WTC11 (cell line): ENCODE measurements around the gene C16orf95. TPM values are rescaled to one million over a fixed set of nuclear protein-coding genes. Genes with fewer than 3 reads are reported as not detected.

Source experiments
- ATAC-seq: fragments of 200-7000 bp; cut with Tn5 transposase; 2 replicates; pipeline ENCODE4 v1.10.0; 2021; ENCODE audit warnings: mild to moderate bottlenecking, moderate library complexity
- CTCF ChIA-PET: fragments of 300-600 bp; sonication (Branson Sonifier 250); formaldehyde crosslinking; loops from one replicate; lab custom pipeline; 2021; ENCODE audit warnings: antibody characterized with exemption; lab: Charles Lee
- POLR2A ChIA-PET: fragments of 350-600 bp; sonication (Branson Sonifier 250); formaldehyde crosslinking; loops from one replicate; lab custom pipeline; 2021; ENCODE audit warnings: antibody characterized with exemption; lab: Charles Lee
- DNase-seq: peaks from one replicate; pipeline ENCODE4 v3.0.0; 2021; ENCODE audit warnings: low spot score
- H3K27ac Mint-ChIP-seq: 2 replicates; pipeline ENCODE4 v1.8.0; 2021; ENCODE audit warnings: mixed read lengths
- H3K27me3 Mint-ChIP-seq: 2 replicates; pipeline ENCODE4 v1.8.0; 2021; ENCODE audit warnings: low read depth, mild to moderate bottlenecking, moderate library complexity, mixed read lengths
- H3K36me3 Mint-ChIP-seq: 2 replicates; pipeline ENCODE4 v1.8.0; 2021; ENCODE audit warnings: mixed read lengths
- H3K4me1 Mint-ChIP-seq: 2 replicates; pipeline ENCODE4 v1.8.0; 2022; ENCODE audit warnings: mixed read lengths
- H3K4me3 Mint-ChIP-seq: 2 replicates; pipeline ENCODE4 v1.8.0; 2021; ENCODE audit warnings: mild to moderate bottlenecking, moderate library complexity, mixed read lengths
- H3K9me3 Mint-ChIP-seq: 2 replicates; pipeline ENCODE4 v1.8.0; 2021; ENCODE audit warnings: mixed read lengths
- ATF3 ChIP-seq: sonication (generic); formaldehyde crosslinking; conservative IDR thresholded peaks from 2 replicates; pipeline ENCODE4 v1.8.1; 2022; ENCODE audit warnings: mild to moderate bottlenecking, missing genetic modification reagents
- CBFB ChIP-seq: sonication (generic); formaldehyde crosslinking; IDR thresholded peaks from 2 replicates; pipeline ENCODE4 v1.8.1; 2022; ENCODE audit warnings: mild to moderate bottlenecking, low read depth, missing genetic modification reagents
- E2F1 ChIP-seq: sonication (generic); formaldehyde crosslinking; IDR thresholded peaks from 2 replicates; pipeline ENCODE4 v1.8.0; 2022; ENCODE audit warnings: mild to moderate bottlenecking, missing genetic modification reagents
- E2F4 ChIP-seq: sonication (generic); formaldehyde crosslinking; IDR thresholded peaks from 2 replicates; pipeline ENCODE4 v1.8.1; 2022; ENCODE audit warnings: low read depth, mild to moderate bottlenecking, moderate library complexity, missing genetic modification reagents, borderline replicate concordance
- ELF4 ChIP-seq: sonication (generic); formaldehyde crosslinking; IDR thresholded peaks from 2 replicates; pipeline ENCODE4 v1.8.1; 2022; ENCODE audit warnings: low read depth, mild to moderate bottlenecking, moderate library complexity, missing genetic modification reagents
- FOXJ3 ChIP-seq: sonication (generic); formaldehyde crosslinking; IDR thresholded peaks from 2 replicates; pipeline ENCODE4 v1.9.0; 2021; ENCODE audit warnings: missing genetic modification reagents, mild to moderate bottlenecking, borderline replicate concordance
- GTF2I ChIP-seq: fragments of 250-450 bp; sonication (Bioruptor Pico); conservative IDR thresholded peaks from 2 replicates; pipeline ENCODE4 v1.4.0; 2021; ENCODE audit warnings: mild to moderate bottlenecking
- HMGA2 ChIP-seq: fragments of 250-450 bp; sonication (Bioruptor Pico); IDR thresholded peaks from 2 replicates; pipeline ENCODE4 v1.4.0; 2021; ENCODE audit warnings: mild to moderate bottlenecking, moderate library complexity
- PRRX2 ChIP-seq: fragments of 250-450 bp; sonication (Bioruptor Pico); IDR thresholded peaks from 2 replicates; pipeline ENCODE4 v1.8.0; 2021; ENCODE audit warnings: mild to moderate bottlenecking
- TCF7 ChIP-seq: sonication (generic); formaldehyde crosslinking; IDR thresholded peaks from 2 replicates; pipeline ENCODE4 v1.8.0; 2022; ENCODE audit warnings: mild to moderate bottlenecking, low read depth, missing genetic modification reagents, moderate library complexity
- TEAD4 ChIP-seq: sonication (generic); formaldehyde crosslinking; IDR thresholded peaks from 2 replicates; pipeline ENCODE4 v1.8.0; 2022; ENCODE audit warnings: mild to moderate bottlenecking, missing genetic modification reagents
- ZNF121 ChIP-seq: sonication (generic); formaldehyde crosslinking; IDR thresholded peaks from 2 replicates; pipeline ENCODE4 v1.8.0; 2023; ENCODE audit warnings: missing genetic modification reagents
- ZNF232 ChIP-seq: sonication (generic); formaldehyde crosslinking; IDR thresholded peaks from 2 replicates; pipeline ENCODE4 v1.8.0; 2022; ENCODE audit warnings: mild to moderate bottlenecking, missing genetic modification reagents
- ZNF416 ChIP-seq: fragments of 250-450 bp; sonication (Bioruptor Pico); IDR thresholded peaks from 2 replicates; pipeline ENCODE4 v1.9.0; 2021; ENCODE audit warnings: mild to moderate bottlenecking, inconsistent platforms
- total RNA-seq: library from RNA; stranded (reverse); gene quantifications from 3 replicates; pipeline ENCODE4 v1.2.3, GENCODE V29; 2021
- TF ChIP-seq, protein P1 (sequence below): sonication (generic); formaldehyde crosslinking; conservative IDR thresholded peaks from 2 replicates; pipeline ENCODE4 v1.8.1; 2023; ENCODE audit warnings: mild to moderate bottlenecking, low read depth, missing genetic modification reagents, moderate library complexity
- TF ChIP-seq, protein P2 (sequence below): sonication (generic); formaldehyde crosslinking; IDR thresholded peaks from 2 replicates; pipeline ENCODE4 v1.8.0; 2023; ENCODE audit warnings: missing genetic modification reagents, mild to moderate bottlenecking, borderline replicate concordance

C16orf95 gene
- total RNA-seq, 1 experiment from 2014 or later, result 5.7 TPM

- ATAC-seq (no peak), DNase-seq (no peak)
- no peak for TF ChIP-seq TEAD4 (CRISPR knock-in tag)
- peak; percentile 70; the same call in 1 of the 2 replicates for TF ChIP-seq ZNF121 (CRISPR knock-in tag)
- TF ChIP-seq ZNF232 (CRISPR knock-in tag), result no peak
- H3K27me3 Mint-ChIP-seq, result no peaks in the 10 kb centered on the region
- ChIA-PET POLR2A (no interaction called here), CTCF (no interaction called here)
- H3K9me3 Mint-ChIP-seq, result no peaks in the 10 kb centered on the region
- H3K27ac Mint-ChIP-seq, result no peak overlapping the region
- H3K4me3 Mint-ChIP-seq, result no peak overlapping the region
- peaks cover 15% of the 10 kb centered on the region for H3K36me3 Mint-ChIP-seq
- no peaks in the 10 kb centered on the region for H3K4me1 Mint-ChIP-seq
Measured at GRCh38 chr16:87361916-87362619, 44.9 kb upstream of the C16orf95 start.

DNA sequence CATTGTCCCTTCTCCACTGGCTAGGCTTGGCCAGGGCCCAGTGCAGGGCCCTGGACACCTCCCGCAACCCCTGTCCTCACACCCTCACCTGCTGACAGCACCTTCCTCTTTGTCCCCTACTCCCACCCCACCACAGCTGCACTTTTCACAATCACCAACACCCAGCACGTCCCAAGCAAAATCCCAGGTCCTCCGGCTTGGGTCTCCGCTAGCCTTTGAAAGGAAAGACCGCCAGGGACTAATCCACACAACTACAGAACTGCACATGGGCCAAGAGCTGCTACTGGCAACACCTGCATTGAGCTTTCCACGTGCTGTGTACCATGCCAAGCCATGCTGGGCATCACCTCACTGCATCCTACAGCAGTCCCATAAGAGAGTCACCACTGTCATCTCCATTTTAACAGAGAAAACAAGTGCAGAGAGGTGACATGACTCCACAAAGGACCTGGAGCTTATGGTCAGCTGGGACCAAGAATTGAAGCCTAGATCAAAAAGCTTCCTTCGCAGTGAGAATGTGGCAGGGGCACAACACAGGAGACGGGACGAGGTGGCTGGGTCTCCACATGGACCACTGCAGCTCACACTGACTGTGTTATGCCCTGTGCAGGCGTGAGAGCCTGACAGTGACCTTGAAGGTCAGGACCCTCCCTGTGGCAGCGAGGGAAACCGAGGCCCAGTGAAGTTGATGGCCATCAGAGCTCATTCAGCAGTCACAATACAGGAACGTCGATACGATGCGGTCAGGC lies 43.8 kb upstream of the C16orf95 start:
- POLR2A ChIA-PET, result no interaction called here

GRCh38 chr16:87359121-87359520 lies 41.9 kb upstream of the C16orf95 start:
- ChIA-PET POLR2A (no interaction called here), CTCF (no interaction called here)
- H3K9me3 Mint-ChIP-seq, result no peaks in the 10 kb centered on the region
- H3K4me3 Mint-ChIP-seq, result no peak overlapping the region
- DNase-seq (no peak), ATAC-seq (no peak)
- peaks cover 15% of the 10 kb centered on the region for H3K36me3 Mint-ChIP-seq
- H3K4me1 Mint-ChIP-seq, result no peaks in the 10 kb centered on the region
- no peak for TF ChIP-seq ZNF416
- H3K27ac Mint-ChIP-seq, result peak overlapping the region; percentile 33; the same call in 1 of the 2 replicates
- H3K27me3 Mint-ChIP-seq, result no peaks in the 10 kb centered on the region

More for the DNA sequence above, 43.8 kb upstream of the C16orf95 start:
- no peak for ATAC-seq
- TF ChIP-seq HMGA2 (CRISPR knock-in tag) (no peak), ZNF121 (CRISPR knock-in tag) (no peak), TCF7 (CRISPR knock-in tag) (no peak), E2F4 (CRISPR knock-in tag) (no peak), GTF2I (CRISPR knock-in tag) (no peak), ZNF416 (no peak), CBFB (CRISPR knock-in tag) (no peak), E2F1 (CRISPR knock-in tag) (no peak)
- TF ChIP-seq, protein P1, sequence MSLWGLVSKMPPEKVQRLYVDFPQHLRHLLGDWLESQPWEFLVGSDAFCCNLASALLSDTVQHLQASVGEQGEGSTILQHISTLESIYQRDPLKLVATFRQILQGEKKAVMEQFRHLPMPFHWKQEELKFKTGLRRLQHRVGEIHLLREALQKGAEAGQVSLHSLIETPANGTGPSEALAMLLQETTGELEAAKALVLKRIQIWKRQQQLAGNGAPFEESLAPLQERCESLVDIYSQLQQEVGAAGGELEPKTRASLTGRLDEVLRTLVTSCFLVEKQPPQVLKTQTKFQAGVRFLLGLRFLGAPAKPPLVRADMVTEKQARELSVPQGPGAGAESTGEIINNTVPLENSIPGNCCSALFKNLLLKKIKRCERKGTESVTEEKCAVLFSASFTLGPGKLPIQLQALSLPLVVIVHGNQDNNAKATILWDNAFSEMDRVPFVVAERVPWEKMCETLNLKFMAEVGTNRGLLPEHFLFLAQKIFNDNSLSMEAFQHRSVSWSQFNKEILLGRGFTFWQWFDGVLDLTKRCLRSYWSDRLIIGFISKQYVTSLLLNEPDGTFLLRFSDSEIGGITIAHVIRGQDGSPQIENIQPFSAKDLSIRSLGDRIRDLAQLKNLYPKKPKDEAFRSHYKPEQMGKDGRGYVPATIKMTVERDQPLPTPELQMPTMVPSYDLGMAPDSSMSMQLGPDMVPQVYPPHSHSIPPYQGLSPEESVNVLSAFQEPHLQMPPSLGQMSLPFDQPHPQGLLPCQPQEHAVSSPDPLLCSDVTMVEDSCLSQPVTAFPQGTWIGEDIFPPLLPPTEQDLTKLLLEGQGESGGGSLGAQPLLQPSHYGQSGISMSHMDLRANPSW (CRISPR knock-in tag), result no peak
- H3K27me3 Mint-ChIP-seq, result no peaks in the 10 kb centered on the region
- no peak for DNase-seq
- H3K36me3 Mint-ChIP-seq, result peaks cover 15% of the 10 kb centered on the region
- H3K27ac Mint-ChIP-seq, result no peak overlapping the region
- CTCF ChIA-PET, result no interaction called here
- no peaks in the 10 kb centered on the region for H3K4me1 Mint-ChIP-seq
- no peaks in the 10 kb centered on the region for H3K9me3 Mint-ChIP-seq
- no peak overlapping the region for H3K4me3 Mint-ChIP-seq

- no peaks in the 10 kb centered on the region for H3K27me3 Mint-ChIP-seq
- no peaks in the 10 kb centered on the region for H3K4me1 Mint-ChIP-seq
- no peak for DNase-seq
- H3K9me3 Mint-ChIP-seq, result no peaks in the 10 kb centered on the region
- no peak overlapping the region for H3K4me3 Mint-ChIP-seq
- H3K36me3 Mint-ChIP-seq, result peaks cover 15% of the 10 kb centered on the region
- ChIA-PET CTCF (no interaction called here), POLR2A (no interaction called here)
- no peak overlapping the region for H3K27ac Mint-ChIP-seq
- no peak for ATAC-seq
- TF ChIP-seq PRRX2 (CRISPR knock-in tag) (no peak), ELF4 (CRISPR knock-in tag) (no peak), FOXJ3 (CRISPR knock-in tag) (no peak), ATF3 (CRISPR knock-in tag) (no peak), E2F1 (CRISPR knock-in tag) (no peak)
- TF ChIP-seq, protein P2, sequence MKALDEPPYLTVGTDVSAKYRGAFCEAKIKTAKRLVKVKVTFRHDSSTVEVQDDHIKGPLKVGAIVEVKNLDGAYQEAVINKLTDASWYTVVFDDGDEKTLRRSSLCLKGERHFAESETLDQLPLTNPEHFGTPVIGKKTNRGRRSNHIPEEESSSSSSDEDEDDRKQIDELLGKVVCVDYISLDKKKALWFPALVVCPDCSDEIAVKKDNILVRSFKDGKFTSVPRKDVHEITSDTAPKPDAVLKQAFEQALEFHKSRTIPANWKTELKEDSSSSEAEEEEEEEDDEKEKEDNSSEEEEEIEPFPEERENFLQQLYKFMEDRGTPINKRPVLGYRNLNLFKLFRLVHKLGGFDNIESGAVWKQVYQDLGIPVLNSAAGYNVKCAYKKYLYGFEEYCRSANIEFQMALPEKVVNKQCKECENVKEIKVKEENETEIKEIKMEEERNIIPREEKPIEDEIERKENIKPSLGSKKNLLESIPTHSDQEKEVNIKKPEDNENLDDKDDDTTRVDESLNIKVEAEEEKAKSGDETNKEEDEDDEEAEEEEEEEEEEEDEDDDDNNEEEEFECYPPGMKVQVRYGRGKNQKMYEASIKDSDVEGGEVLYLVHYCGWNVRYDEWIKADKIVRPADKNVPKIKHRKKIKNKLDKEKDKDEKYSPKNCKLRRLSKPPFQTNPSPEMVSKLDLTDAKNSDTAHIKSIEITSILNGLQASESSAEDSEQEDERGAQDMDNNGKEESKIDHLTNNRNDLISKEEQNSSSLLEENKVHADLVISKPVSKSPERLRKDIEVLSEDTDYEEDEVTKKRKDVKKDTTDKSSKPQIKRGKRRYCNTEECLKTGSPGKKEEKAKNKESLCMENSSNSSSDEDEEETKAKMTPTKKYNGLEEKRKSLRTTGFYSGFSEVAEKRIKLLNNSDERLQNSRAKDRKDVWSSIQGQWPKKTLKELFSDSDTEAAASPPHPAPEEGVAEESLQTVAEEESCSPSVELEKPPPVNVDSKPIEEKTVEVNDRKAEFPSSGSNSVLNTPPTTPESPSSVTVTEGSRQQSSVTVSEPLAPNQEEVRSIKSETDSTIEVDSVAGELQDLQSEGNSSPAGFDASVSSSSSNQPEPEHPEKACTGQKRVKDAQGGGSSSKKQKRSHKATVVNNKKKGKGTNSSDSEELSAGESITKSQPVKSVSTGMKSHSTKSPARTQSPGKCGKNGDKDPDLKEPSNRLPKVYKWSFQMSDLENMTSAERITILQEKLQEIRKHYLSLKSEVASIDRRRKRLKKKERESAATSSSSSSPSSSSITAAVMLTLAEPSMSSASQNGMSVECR, result no peak
Measured at GRCh38 chr16:87358696-87359095, 41.5 kb upstream of the C16orf95 start.
